ENCODE measurements around the gene TLL1.

TLL1 gene

GRCh38 chr4:166144607-166145006, 271.6 kb downstream of the TLL1 start:
- CTCF ChIA-PET = no interaction called here
- POLR2A ChIA-PET = no interaction called here
- no peak for DNase-seq (ENCODE audit: extremely low spot score)
- no peak for TF ChIP-seq CTCF (IDR thresholded peaks at IDR 0.05; ENCODE audit: control extremely low read depth, extremely low read depth, low read depth, missing control alignments)

- no peak for TF ChIP-seq CTCF (IDR thresholded peaks at IDR 0.05; ENCODE audit: control extremely low read depth, extremely low read depth, low read depth, missing control alignments)
- ChIA-PET POLR2A (no interaction called here), CTCF (interaction anchor here (1.3 kb wide), 1 partner anchor 19 kb away, joined by 3 read pairs; no protein-coding TSS in a partner anchor)
- no peak for DNase-seq (ENCODE audit: extremely low spot score)
These were observed 273.9 kb downstream of the TLL1 start for GRCh38 chr4:166146806-166147540.
